H1 (cell line): Measurements from ENCODE around the gene DNM2.

Source experiments
- CREB1 ChIP-seq: IDR thresholded peaks from 2 replicates; pipeline ENCODE4 v1.6.1; 2012; ENCODE audit warnings: inconsistent platforms
- CTCF ChIP-seq, 3 experiments: IDR thresholded peaks; 1 replicate in 2 of 3; 2 replicates in 1 of 3; pipeline versions ENCODE4 v1.5.1 to v1.6.1; 2011; ENCODE audit warnings: low read length in 3 of 3, mild to moderate bottlenecking in 3 of 3, inconsistent platforms in 2 of 3, low read depth in 1 of 3, moderate library complexity in 1 of 3; ENCODE audit not compliant: insufficient read depth in 1 of 3; ENCODE audit errors: control extremely low read depth in 1 of 3
- EP300 ChIP-seq, 2 experiments: IDR thresholded peaks; 1 replicate in 1 of 2; 2 replicates in 1 of 2; pipeline ENCODE4 v1.6.1; 2011 to 2012; ENCODE audit warnings: low read depth in 2 of 2, low read length in 2 of 2, mild to moderate bottlenecking in 2 of 2, borderline replicate concordance in 1 of 2, inconsistent platforms in 1 of 2, moderate library complexity in 1 of 2
- FOSL1 ChIP-seq: IDR thresholded peaks from 2 replicates; pipeline ENCODE4 v1.6.1; 2011; ENCODE audit warnings: mild to moderate bottlenecking, low read depth, low read length, moderate library complexity; ENCODE audit not compliant: insufficient read depth
- GABPA ChIP-seq: IDR thresholded peaks from 2 replicates; pipeline ENCODE4 v1.6.1; 2011; ENCODE audit warnings: mild to moderate bottlenecking, low read length, moderate library complexity, borderline replicate concordance; ENCODE audit not compliant: insufficient read depth
- JUN ChIP-seq: IDR thresholded peaks from 2 replicates; pipeline ENCODE4 v1.6.1; 2011; ENCODE audit warnings: low read depth, mild to moderate bottlenecking, improper control_type of control experiment, low read length
- POLR2A ChIP-seq, 2 experiments: IDR thresholded peaks; 1 replicate in 1 of 2; 2 replicates in 1 of 2; pipeline ENCODE4 v1.6.1; 2011; ENCODE audit warnings: low read depth in 2 of 2, low read length in 2 of 2, mild to moderate bottlenecking in 2 of 2; ENCODE audit errors: control extremely low read depth in 1 of 2
- SP1 ChIP-seq: IDR thresholded peaks from 2 replicates; pipeline ENCODE4 v1.6.1; 2011; ENCODE audit warnings: low read depth, low read length
- TF ChIP-seq, protein P1 (sequence below): IDR thresholded peaks from 2 replicates; pipeline ENCODE4 v1.6.1; 2011; ENCODE audit warnings: low read depth, mild to moderate bottlenecking, low read length; ENCODE audit not compliant: insufficient read depth

DNA sequence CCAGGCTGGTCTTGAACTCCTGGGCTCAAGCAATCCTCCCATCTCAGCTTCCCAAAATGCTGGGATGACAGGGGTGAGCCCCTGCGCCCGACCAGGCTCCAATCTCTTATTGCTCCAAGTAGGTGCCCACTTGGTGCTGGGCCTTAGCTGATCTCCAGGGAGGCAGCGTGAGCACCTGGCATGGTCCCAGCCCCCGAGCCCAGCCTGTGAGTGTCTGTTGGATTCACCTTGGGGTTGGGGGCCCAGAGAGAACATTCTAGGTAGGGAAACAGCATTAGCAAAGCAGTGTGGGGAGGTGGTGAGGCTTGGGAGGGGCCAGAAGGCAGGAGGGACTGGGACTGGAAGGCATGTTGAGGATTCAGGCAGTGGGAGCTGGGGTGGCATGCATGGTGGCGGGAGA is 45.5 kb downstream of the DNM2 start:
- TF ChIP-seq CTCF (IDR thresholded peaks at IDR 0.05; ENCODE audit: control extremely low read depth in 1 of 3, insufficient read depth in 1 of 3, low read depth in 1 of 3, low read length in 3 of 3) (no peak), SP1 (no peak), GABPA (no peak), CREB1 (no peak), POLR2A (IDR thresholded peaks at IDR 0.05; ENCODE audit: control extremely low read depth in 1 of 2, low read depth in 2 of 2, low read length in 2 of 2) (no peak), EP300 (IDR thresholded peaks at IDR 0.05; ENCODE audit: borderline replicate concordance in 1 of 2, low read depth in 2 of 2, low read length in 2 of 2) (no peak), JUN (no peak), FOSL1 (no peak)
- TF ChIP-seq, protein P1, sequence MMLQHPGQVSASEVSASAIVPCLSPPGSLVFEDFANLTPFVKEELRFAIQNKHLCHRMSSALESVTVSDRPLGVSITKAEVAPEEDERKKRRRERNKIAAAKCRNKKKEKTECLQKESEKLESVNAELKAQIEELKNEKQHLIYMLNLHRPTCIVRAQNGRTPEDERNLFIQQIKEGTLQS: no peak
